AG09319 (cell line): ENCODE data around the gene TBC1D22A.

Source experiments
- DNase-seq: peaks from one replicate; pipeline ENCODE4 v3.0.0-alpha.2; 2010; ENCODE audit warnings: low read depth; ENCODE audit errors: extremely low read depth
- TF ChIP-seq, protein P1 (sequence below): IDR thresholded peaks from 2 replicates; pipeline ENCODE4 v1.5.1; 2011; ENCODE audit warnings: low read depth, mild to moderate bottlenecking, inconsistent platforms, low read length, moderate library complexity

The TBC1D22A gene

DNA sequence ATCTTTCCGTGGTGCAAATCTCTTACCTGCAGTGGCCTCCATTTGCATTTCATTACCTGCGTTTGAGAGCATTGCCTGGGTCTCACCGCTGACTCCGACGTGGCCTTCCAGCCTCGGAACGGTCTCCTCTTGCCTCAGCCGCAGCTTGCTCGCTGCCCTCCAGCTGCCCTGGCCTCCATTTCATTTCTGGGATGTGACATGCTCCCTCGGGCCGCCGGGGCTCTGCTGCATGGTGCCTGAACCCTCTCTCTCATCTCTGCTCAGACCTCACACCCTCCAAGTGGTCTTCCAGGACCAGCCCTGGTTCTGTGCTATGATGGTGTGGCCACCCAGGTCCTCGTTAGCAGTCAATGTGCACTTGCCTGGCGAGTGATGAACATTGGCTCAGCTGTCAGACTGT, 229.2 kb downstream of the TBC1D22A start:
- no peak for DNase-seq
- TF ChIP-seq, protein P1, sequence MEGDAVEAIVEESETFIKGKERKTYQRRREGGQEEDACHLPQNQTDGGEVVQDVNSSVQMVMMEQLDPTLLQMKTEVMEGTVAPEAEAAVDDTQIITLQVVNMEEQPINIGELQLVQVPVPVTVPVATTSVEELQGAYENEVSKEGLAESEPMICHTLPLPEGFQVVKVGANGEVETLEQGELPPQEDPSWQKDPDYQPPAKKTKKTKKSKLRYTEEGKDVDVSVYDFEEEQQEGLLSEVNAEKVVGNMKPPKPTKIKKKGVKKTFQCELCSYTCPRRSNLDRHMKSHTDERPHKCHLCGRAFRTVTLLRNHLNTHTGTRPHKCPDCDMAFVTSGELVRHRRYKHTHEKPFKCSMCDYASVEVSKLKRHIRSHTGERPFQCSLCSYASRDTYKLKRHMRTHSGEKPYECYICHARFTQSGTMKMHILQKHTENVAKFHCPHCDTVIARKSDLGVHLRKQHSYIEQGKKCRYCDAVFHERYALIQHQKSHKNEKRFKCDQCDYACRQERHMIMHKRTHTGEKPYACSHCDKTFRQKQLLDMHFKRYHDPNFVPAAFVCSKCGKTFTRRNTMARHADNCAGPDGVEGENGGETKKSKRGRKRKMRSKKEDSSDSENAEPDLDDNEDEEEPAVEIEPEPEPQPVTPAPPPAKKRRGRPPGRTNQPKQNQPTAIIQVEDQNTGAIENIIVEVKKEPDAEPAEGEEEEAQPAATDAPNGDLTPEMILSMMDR = no peak

- TF ChIP-seq, protein P1 = no peak
- DNase-seq = no peak
These were observed 229.8 kb downstream of the TBC1D22A start for GRCh38 chr22:46992121-46992731.

- no peak for DNase-seq
These were observed 231.2 kb downstream of the TBC1D22A start for GRCh38 chr22:46993633-46994032.

DNA sequence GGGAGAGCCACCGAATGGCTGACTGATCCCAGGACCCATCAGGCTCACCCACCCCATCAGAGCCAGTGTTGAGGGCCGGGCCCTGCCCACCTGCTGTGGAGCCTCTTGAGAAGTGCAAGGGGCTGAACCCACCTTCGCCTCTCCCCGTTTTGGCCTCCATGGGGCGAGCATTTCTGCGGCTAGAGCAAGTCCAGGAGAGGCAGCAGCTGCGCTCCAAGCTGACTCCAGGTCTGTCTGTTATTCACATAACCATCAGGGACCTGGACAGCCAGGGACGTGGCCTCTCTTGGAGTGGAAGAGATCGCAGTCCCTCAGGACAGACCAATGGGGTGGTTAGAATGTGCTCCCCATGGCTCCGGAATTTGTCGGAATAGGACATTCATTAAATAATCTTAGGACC, 231.8 kb downstream of the TBC1D22A start:
- TF ChIP-seq, protein P1 = no peak
- DNase-seq = no peak

More at GRCh38 chr22:46993633-46994032, 231.2 kb downstream of the TBC1D22A start:
- TF ChIP-seq, protein P1 = no peak

GRCh38 chr22:46994983-46995382, 232.5 kb downstream of the TBC1D22A start:
- TF ChIP-seq, protein P1 = no peak
- no peak for DNase-seq

DNA sequence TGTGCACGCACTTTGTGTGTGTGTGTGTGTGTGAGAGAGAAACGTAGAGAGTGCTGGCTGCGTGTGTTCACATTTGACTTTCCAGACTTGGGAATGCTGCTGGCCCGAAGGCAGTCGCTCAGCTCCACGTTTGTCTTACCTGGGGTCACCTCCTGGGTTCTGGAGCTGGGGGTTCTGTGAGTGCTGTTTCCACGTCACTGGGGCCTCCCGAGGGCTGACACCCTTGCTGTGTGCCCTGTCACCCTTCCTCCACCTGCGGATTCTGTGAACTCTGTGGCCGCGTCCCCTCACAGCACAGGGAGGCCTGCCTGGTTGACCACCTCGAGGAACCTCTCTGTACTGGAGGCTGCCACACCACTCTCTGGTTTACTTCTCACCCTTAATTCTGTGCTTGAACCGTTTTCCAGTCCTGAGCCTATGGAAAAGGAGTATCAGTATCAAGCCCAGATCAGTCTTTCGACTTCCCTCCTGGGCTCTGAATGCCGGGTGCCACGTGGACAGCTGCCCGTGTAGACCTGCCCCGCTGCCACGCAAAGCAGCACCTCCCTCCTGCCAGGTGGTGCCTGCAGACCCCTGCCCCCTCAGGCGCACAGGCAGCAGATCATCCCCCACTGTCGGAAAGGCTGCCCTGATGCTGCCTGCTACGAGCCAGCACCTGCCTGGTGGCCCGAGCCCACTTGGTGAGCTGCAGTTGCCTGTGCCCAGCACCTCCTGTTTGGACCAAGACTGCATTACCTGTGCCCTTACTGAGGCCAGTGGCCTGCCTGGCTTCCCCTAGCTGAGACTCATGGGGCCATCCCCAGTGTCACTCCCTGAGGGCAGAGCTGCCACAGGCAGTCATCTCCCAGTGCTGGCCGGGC, 233.3 kb downstream of the TBC1D22A start:
- TF ChIP-seq, protein P1 = no peak
- no peak for DNase-seq
